HG03045 (cell line): ENCODE data around the gene TFB2M.
"Not testable (repeated sequence)": the region's sequence is repeated elsewhere in the genome, so short reads cannot be mapped to it uniquely, and the experiment has no call there.

Experiments used
- ATAC-seq: cut with Tn5 transposase; IDR thresholded peaks from one replicate; pipeline ENCODE4 v1.9.1; 2021; ENCODE audit warnings: mild to moderate bottlenecking, moderate library complexity; ENCODE audit not compliant: unreplicated experiment

The TFB2M gene

GRCh38 chr1:246583056-246583440 lies 17.0 kb upstream of the TFB2M start:
- no peak for ATAC-seq

GRCh38 chr1:246582301-246583055 lies 16.4 kb upstream of the TFB2M start:
- ATAC-seq: no peak

GRCh38 chr1:246580497-246581370 lies 14.7 kb upstream of the TFB2M start:
- no peak for ATAC-seq

- ATAC-seq: peak; percentile 74
Observed at GRCh38 chr1:246579818-246580217, 13.8 kb upstream of the TFB2M start.

- no peak for ATAC-seq
Observed at GRCh38 chr1:246577720-246578106, 11.7 kb upstream of the TFB2M start.

GRCh38 chr1:246577082-246577719 lies 11.1 kb upstream of the TFB2M start:
- ATAC-seq: no peak

- no peak for ATAC-seq
Observed at GRCh38 chr1:246576709-246577032, 10.6 kb upstream of the TFB2M start.

- ATAC-seq: no peak
Observed at GRCh38 chr1:246573491-246573890, 7.4 kb upstream of the TFB2M start.

GRCh38 chr1:246572785-246573184 lies 6.7 kb upstream of the TFB2M start:
- no peak for ATAC-seq

- no peak for ATAC-seq
Observed at GRCh38 chr1:246571953-246572352, 5.9 kb upstream of the TFB2M start.

- not testable (repeated sequence) for ATAC-seq
Observed at GRCh38 chr1:246571309-246571708, 5.2 kb upstream of the TFB2M start.

GRCh38 chr1:246569248-246570238 lies 3.5 kb upstream of the TFB2M start:
- no peak for ATAC-seq

- ATAC-seq: no peak
Observed at GRCh38 chr1:246567646-246568235, 1.7 kb upstream of the TFB2M start.

GRCh38 chr1:246566813-246567645 lies 968 bp upstream of the TFB2M start:
- peak; percentile 20 for ATAC-seq

- ATAC-seq: no peak
Observed at GRCh38 chr1:246565751-246566127, 322 bp downstream of the TFB2M start.

GRCh38 chr1:246564839-246565750 lies 966 bp downstream of the TFB2M start:
- no peak for ATAC-seq

- ATAC-seq: not testable (repeated sequence)
Observed at GRCh38 chr1:246560833-246561232, 5.2 kb downstream of the TFB2M start.

- no peak for ATAC-seq
Observed at GRCh38 chr1:246559310-246559709, 6.8 kb downstream of the TFB2M start.
